GM12878 (cell line): ENCODE results near the gene CCM2. TPM values are rescaled to one million over a fixed set of nuclear protein-coding genes. Genes with fewer than 3 reads are reported as not detected.
A peak's percentile ranks its signal among the peaks of the same experiment; 100 is the strongest.

Source experiments
- ATAC-seq: fragments of 200-7000 bp; cut with Tn5 transposase; 3 replicates; pipeline ENCODE4 v1.9.1; 2020; ENCODE audit warnings: mild to moderate bottlenecking, moderate library complexity
- BruUV-seq: library from RNA; stranded (reverse); fragments of 400-500 nt; replicated peaks from 2 replicates; lab custom pipeline; 2021; lab: Mats Ljungman, UMichigan
- CTCF ChIA-PET: fragments of 300-600 bp; sonication (Branson Sonifier 250); formaldehyde crosslinking; extraction: SDS; loops from one replicate; lab custom pipeline; 2021; ENCODE audit warnings: inconsistent platforms; lab: Yijun Ruan, JAX
- POLR2A ChIA-PET: fragments of 350-600 bp; formaldehyde crosslinking; extraction: SDS; loops from one replicate; lab custom pipeline; 2021; ENCODE audit warnings: inconsistent platforms; lab: Charles Lee
- RAD21 ChIA-PET: fragments of 300-600 bp; sonication (Branson Sonifier 250); formaldehyde crosslinking; loops from one replicate; lab custom pipeline; 2023; ENCODE audit warnings: antibody characterized with exemption; ENCODE audit not compliant: unreplicated experiment; lab: Charles Lee
- SMC1A ChIA-PET: fragments of 300-600 bp; sonication (Branson Sonifier 250); formaldehyde crosslinking; loops from one replicate; lab custom pipeline; 2023; ENCODE audit not compliant: unreplicated experiment, uncharacterized antibody; lab: Charles Lee
- DNase-seq: peaks from one replicate; pipeline ENCODE4 v3.0.0-alpha.2; 2011; ENCODE audit warnings: low read depth, low spot score
- FAIRE-seq: peaks from 3 replicates; lab custom pipeline; 2011; peaks lifted over from hg19 to GRCh38; lab: Jason Lieb, UNC
- H2AFZ ChIP-seq: 2 replicates; pipeline ENCODE4 v1.6.0; 2011; ENCODE audit warnings: low read depth, low read length, control low read depth; ENCODE audit not compliant: control insufficient read depth
- H3K27ac ChIP-seq: 2 replicates; pipeline ENCODE4 v1.5.1; 2011; ENCODE audit warnings: control low read depth; ENCODE audit not compliant: control insufficient read depth, insufficient read depth
- H3K27me3 ChIP-seq, 2 experiments: replicated peaks in 1 of 2; 2 replicates each; pipeline versions ENCODE4 v1.6.0 to v1.6.1; 2011; ENCODE audit warnings: low read length in 1 of 2; ENCODE audit not compliant: control insufficient read depth in 2 of 2, insufficient read depth in 2 of 2
- H3K36me3 ChIP-seq, 2 experiments: 2 replicates each; pipeline ENCODE4 v1.5.1; 2011; ENCODE audit warnings: low read length in 1 of 2; ENCODE audit not compliant: control insufficient read depth in 2 of 2, insufficient read depth in 2 of 2
- H3K4me1 ChIP-seq: 2 replicates; pipeline ENCODE4 v1.6.1; 2011; ENCODE audit warnings: mild to moderate bottlenecking, low read length, moderate library complexity, mixed read lengths; ENCODE audit not compliant: control insufficient read depth, insufficient read depth
- H3K4me2 ChIP-seq: 2 replicates; pipeline ENCODE4 v1.6.0; 2011; ENCODE audit warnings: control low read depth; ENCODE audit not compliant: control insufficient read depth, insufficient read depth
- H3K4me3 ChIP-seq: fragments of 200-600 bp; sonication (generic); 2 replicates; pipeline ENCODE4 v1.5.1; 2016
- H3K79me2 ChIP-seq: 2 replicates; pipeline ENCODE4 v1.6.0; 2011; ENCODE audit warnings: low read length; ENCODE audit not compliant: control insufficient read depth, insufficient read depth
- H3K9ac ChIP-seq: 2 replicates; pipeline ENCODE4 v1.8.0; 2011; ENCODE audit warnings: low read length, control low read depth, mixed read lengths; ENCODE audit not compliant: control insufficient read depth, insufficient read depth
- H3K9me3 ChIP-seq: replicated peaks from 3 replicates; pipeline ENCODE4 v1.5.1; 2011; ENCODE audit warnings: mild to moderate bottlenecking, low read length; ENCODE audit not compliant: control insufficient read depth, insufficient read depth
- H4K20me1 ChIP-seq: 2 replicates; pipeline ENCODE4 v1.6.0; 2011; ENCODE audit not compliant: control insufficient read depth, insufficient read depth
- RUNX3 ChIP-seq: IDR thresholded peaks from 2 replicates; pipeline ENCODE4 v1.6.1; 2012; ENCODE audit warnings: low read length, inconsistent platforms
- ZBTB11 ChIP-seq: fragments of 450-650 bp; formaldehyde crosslinking; IDR thresholded peaks from 2 replicates; pipeline ENCODE4 v1.5.0; 2022; ENCODE audit warnings: mild to moderate bottlenecking, missing genetic modification characterization
- WGBS: methylation state at CpG from one replicate; pipeline ENCODE4 v1.1.6; 2016; ENCODE audit warnings: low lambda C conversion rate; ENCODE audit not compliant: insufficient replicate concordance, insufficient coverage; ENCODE audit errors: missing lambda C conversion rate; 5-methylcytosine and 5-hydroxymethylcytosine counted together
- in situ Hi-C: fragments of 300-500 bp; cut with MboI; formaldehyde crosslinking; loops from 9 replicates; pipeline ENCODE4 v1.14.3; 2018; ENCODE audit warnings: mixed read lengths
- intact Hi-C: fragments of 100-400 bp; cut with micrococcal nuclease; formaldehyde crosslinking; loops from one replicate; pipeline ENCODE4 v1.14.2; 2022; ENCODE audit not compliant: unreplicated experiment
- polyA plus RNA-seq, 11 experiments: library from polyadenylated mRNA; depleted of rRNA in 4 of 11; unstranded in 6 of 11; stranded (reverse) in 5 of 11; fragments of >200 nt; fragmentation: Nextera tagmentation in 4 of 11; fragmentation: Illumina TruSeq in 1 of 11; extraction: Ambion mirVana in 4 of 11; extraction: Trizol in 1 of 11; gene quantifications; 1 replicate in 1 of 11; 2 replicates in 10 of 11; pipeline versions ENCODE4 v1.2.1 to v1.2.3, GENCODE V29; 2011 to 2016; ENCODE audit warnings: inconsistent platforms in 2 of 11, missing spikeins in 2 of 11, low read depth in 1 of 11
- total RNA-seq, 4 experiments: library from RNA; depleted of rRNA in 3 of 4; stranded (reverse); fragments of >200 nt in 3 of 4; fragmentation: Illumina TruSeq in 1 of 4; extraction: Trizol in 1 of 4; gene quantifications; 2 replicates each; pipeline versions ENCODE4 v1.2.1 to v1.2.3, GENCODE V29; 2013 to 2021

CCM2 gene
- total and polyA plus RNA-seq, 10 of the 15 experiments (the other 5 are each of a cell fraction or from before 2014, with no cell fraction given) = 1.00 to 82.3 (median 48.7) TPM

GRCh38 chr7:45036796-45037195 lies 36.8 kb downstream of the CCM2 start:
- intact Hi-C loops (no loop called here), in situ Hi-C loops (no loop called here)
- H3K27ac ChIP-seq = no peak overlapping the region
- no peak overlapping the region for H3K4me2 ChIP-seq
- H3K4me1 ChIP-seq = peaks cover 17% of the 10 kb centered on the region
- FAIRE-seq (no peak), DNase-seq (no peak), ATAC-seq (no peak)
- H3K36me3 ChIP-seq = peaks cover 9 to 26% of the 10 kb centered on the region in 2 experiments; a peak in 3 of 4 replicates
- ChIA-PET RAD21 (interaction anchor here (0.8 to 1.9 kb wide), 2 partner anchors 9 to 63 kb away, joined by 3 to 10 read pairs; no protein-coding TSS in a partner anchor), SMC1A (interaction anchor here (1.8 kb wide), 2 partner anchors 9 to 35 kb away, joined by 6 to 9 read pairs; no protein-coding TSS in a partner anchor), CTCF (interaction anchor here (1.1 to 1.4 kb wide), 2 partner anchors 99 to 835 kb away, joined by 3 to 5 read pairs; no protein-coding TSS in a partner anchor), POLR2A (interaction anchor here (0.6 to 1.6 kb wide), 3 partner anchors 9 to 62 kb away, joined by 3 to 5 read pairs (median 3); no protein-coding TSS in a partner anchor)
- whole genome bisulfite sequencing = 29% methylated on average over 8 of the region's 8 CpGs
- H3K4me3 ChIP-seq = no peak overlapping the region
- H3K79me2 ChIP-seq = peaks cover 46% of the 10 kb centered on the region
- no peak overlapping the region for H3K9ac ChIP-seq
- BruUV-seq = no TSS peak
- H3K27me3 ChIP-seq = no peaks in the 10 kb centered on the region
- no peaks in the 10 kb centered on the region for H3K9me3 ChIP-seq
- TF ChIP-seq ZBTB11 (CRISPR knock-in tag) (no peak), RUNX3 (peak; percentile 10; the same call in 1 of the 2 replicates)
- no peak overlapping the region for H2AFZ ChIP-seq
- peaks cover 4% of the 10 kb centered on the region; the same call in 1 of the 2 replicates for H4K20me1 ChIP-seq
